Astrocyte of the spinal cord (primary cell): ENCODE data around the gene SHC3.
A peak's percentile ranks its signal among the peaks of the same experiment; 100 is the strongest.

ENCODE experiments used
- DNase-seq: peaks from one replicate; pipeline ENCODE4 v3.0.0; 2011; ENCODE audit warnings: low read depth, low spot score
- H3K4me3 ChIP-seq: 2 replicates; pipeline ENCODE4 v1.5.1; 2011; ENCODE audit warnings: low read depth, mild to moderate bottlenecking, low read length, moderate library complexity
- CTCF ChIP-seq: IDR thresholded peaks from 2 replicates; pipeline ENCODE4 v1.5.1; 2012; ENCODE audit warnings: low read depth, mild to moderate bottlenecking, low read length, inconsistent platforms
- in situ Hi-C: cut with HindIII; loops from 2 replicates; pipeline ENCODE4 v1.10.0; 2017; ENCODE audit warnings: low sequenced_read_pairs

SHC3 gene

GRCh38 chr9:89179540-89179894 lies 899 bp upstream of the SHC3 start:
- peak overlapping the region; percentile 43 for H3K4me3 ChIP-seq
- in situ Hi-C loops = no loop called here
- peak; percentile 58 for DNase-seq
- no peak for TF ChIP-seq CTCF

- no peak for TF ChIP-seq CTCF
- DNase-seq = peak; percentile 16
- in situ Hi-C loops = no loop called here
- peak overlapping the region; percentile 62 for H3K4me3 ChIP-seq
These were observed 367 bp upstream of the SHC3 start for GRCh38 chr9:89178830-89179539.

GRCh38 chr9:89177012-89177943 lies 1.3 kb downstream of the SHC3 start:
- in situ Hi-C loops = no loop called here
- peak; percentile 73 for DNase-seq
- peak overlapping the region; percentile 62 for H3K4me3 ChIP-seq
- no peak for TF ChIP-seq CTCF

- H3K4me3 ChIP-seq = peak overlapping the region; percentile 2
- DNase-seq = peak; percentile 33
- in situ Hi-C loops = no loop called here
- peak; percentile 10 for TF ChIP-seq CTCF
These were observed 2.8 kb downstream of the SHC3 start for GRCh38 chr9:89175828-89176261.

GRCh38 chr9:89174291-89174690 lies 4.3 kb downstream of the SHC3 start:
- no peak for DNase-seq
- TF ChIP-seq CTCF = no peak
- in situ Hi-C loops = no loop called here
- no peak overlapping the region for H3K4me3 ChIP-seq

- no peak for TF ChIP-seq CTCF
These were observed 5.5 kb downstream of the SHC3 start for GRCh38 chr9:89173072-89173471.

More at GRCh38 chr9:89173072-89173471, 5.5 kb downstream of the SHC3 start:
- in situ Hi-C loops = no loop called here
- no peak overlapping the region for H3K4me3 ChIP-seq
- DNase-seq = no peak
